HepG2 (cell line): ENCODE data around the gene ACSL6. TPM values are rescaled to one million over a fixed set of nuclear protein-coding genes. Genes with fewer than 3 reads are reported as not detected.

Source experiments
- ATAC-seq: fragments of 200-7000 bp; cut with Tn5 transposase; 3 replicates; pipeline ENCODE4 v1.9.1; 2020; ENCODE audit warnings: mild to moderate bottlenecking, moderate library complexity
- BruUV-seq: library from RNA; stranded (reverse); fragments of 400-500 nt; replicated peaks from 2 replicates; lab custom pipeline; 2021; lab: Mats Ljungman, UMichigan
- CTCF ChIA-PET: fragments of 300-600 bp; formaldehyde crosslinking; extraction: SDS; loops from one replicate; lab custom pipeline; 2021; ENCODE audit warnings: low total read pairs, inconsistent platforms, low intra/inter-chr PET ratio; lab: Yijun Ruan, JAX
- POLR2A ChIA-PET: fragments of 350-600 bp; sonication (Branson Sonifier 250); formaldehyde crosslinking; loops from one replicate; lab custom pipeline; 2020; ENCODE audit warnings: antibody characterized with exemption, inconsistent platforms; lab: Yijun Ruan, JAX
- DNase-seq: peaks from one replicate; pipeline ENCODE4 v3.0.0-alpha.2; 2015; ENCODE audit warnings: low spot score
- FAIRE-seq: peaks from 3 replicates; lab custom pipeline; 2011; peaks lifted over from hg19 to GRCh38; lab: Jason Lieb, UNC
- H2AFZ ChIP-seq: one replicate; pipeline ENCODE4 v1.6.1; 2011; ENCODE audit warnings: low read length, inconsistent platforms
- H3K27ac ChIP-seq: fragments of 300-600 bp; 3 replicates; pipeline ENCODE4 v1.8.0; 2011; ENCODE audit warnings: mixed run types, mild to moderate bottlenecking, mixed read lengths, low read length, inconsistent platforms; ENCODE audit not compliant: insufficient read depth; ENCODE audit errors: extremely low read length
- H3K27me3 ChIP-seq, 2 experiments: fragments of 200-600 bp in 1 of 2; 2 replicates in 1 of 2; 3 replicates in 1 of 2; pipeline versions ENCODE4 v1.6.0 to v1.8.0; 2011; ENCODE audit warnings: low read length in 2 of 2, mild to moderate bottlenecking in 2 of 2, moderate library complexity in 2 of 2, inconsistent platforms in 1 of 2; ENCODE audit not compliant: insufficient read depth in 2 of 2, control insufficient read depth in 1 of 2
- H3K36me3 ChIP-seq, 2 experiments: fragments of 200-600 bp in 1 of 2; replicated peaks in 1 of 2; 2 replicates in 1 of 2; 3 replicates in 1 of 2; pipeline versions ENCODE4 v1.5.1 to v1.8.0; 2011; ENCODE audit warnings: low read length in 2 of 2, inconsistent platforms in 1 of 2; ENCODE audit not compliant: insufficient read depth in 2 of 2, control insufficient read depth in 1 of 2
- H3K4me1 ChIP-seq: 2 replicates; pipeline ENCODE4 v1.5.1; 2012; ENCODE audit warnings: low read length, inconsistent platforms; ENCODE audit not compliant: insufficient read depth
- H3K4me2 ChIP-seq: 2 replicates; pipeline ENCODE4 v1.6.0; 2011; ENCODE audit warnings: low read depth, low read length, inconsistent platforms
- H3K4me3 ChIP-seq, 3 experiments: fragments of 200-600 bp in 1 of 3; sonication (generic), shearing (Covaris generic) in 1 of 3; replicated peaks in 1 of 3; 2 replicates each; pipeline ENCODE4 v1.5.1; 2011 to 2016; ENCODE audit warnings: low read length in 3 of 3, inconsistent platforms in 2 of 3, low read depth in 2 of 3, mild to moderate bottlenecking in 2 of 3, control low read depth in 1 of 3, mixed read lengths in 1 of 3; ENCODE audit not compliant: insufficient read depth in 1 of 3
- H3K79me2 ChIP-seq: one replicate; pipeline ENCODE4 v1.6.1; 2011; ENCODE audit warnings: low read length, inconsistent platforms; ENCODE audit not compliant: insufficient read depth
- H3K9ac ChIP-seq: 2 replicates; pipeline ENCODE4 v1.6.0; 2011; ENCODE audit warnings: mild to moderate bottlenecking, low read depth, low read length, inconsistent platforms; ENCODE audit not compliant: insufficient read depth
- H3K9me3 ChIP-seq: 2 replicates; pipeline ENCODE4 v1.5.1; 2012; ENCODE audit warnings: mild to moderate bottlenecking, low read length
- H4K20me1 ChIP-seq: 2 replicates; pipeline ENCODE4 v1.6.0; 2011; ENCODE audit warnings: inconsistent platforms, mild to moderate bottlenecking, low read length, moderate library complexity; ENCODE audit not compliant: insufficient read depth
- ARNT2 ChIP-seq: sonication (generic); formaldehyde crosslinking; IDR thresholded peaks from 2 replicates; pipeline ENCODE4 v1.8.0; 2022; ENCODE audit warnings: mild to moderate bottlenecking, low read depth, missing genetic modification reagents, moderate library complexity
- CEBPG ChIP-seq: IDR thresholded peaks from 2 replicates; pipeline ENCODE4 v1.6.1; 2016
- ETV5 ChIP-seq: IDR thresholded peaks from 2 replicates; pipeline ENCODE4 v1.6.1; 2018; ENCODE audit warnings: missing biosample characterization, missing genetic modification reagents, inconsistent platforms, borderline replicate concordance
- FOSL1 ChIP-seq: sonication (generic); formaldehyde crosslinking; IDR thresholded peaks from 2 replicates; pipeline ENCODE4 v1.9.0; 2021; ENCODE audit warnings: missing genetic modification reagents, borderline replicate concordance
- FOXA3 ChIP-seq: IDR thresholded peaks from 2 replicates; pipeline ENCODE4 v1.6.1; 2016; ENCODE audit warnings: missing genetic modification reagents, missing compliant biosample characterization
- GATAD2A ChIP-seq: IDR thresholded peaks from 2 replicates; pipeline ENCODE4 v1.6.1; 2016
- HNF4A ChIP-seq: sonication (generic); formaldehyde crosslinking; IDR thresholded peaks from 2 replicates; pipeline ENCODE4 v1.4.0; 2020; ENCODE audit warnings: missing genetic modification reagents
- HNF4G ChIP-seq, 2 experiments: sonication (generic) in 1 of 2; formaldehyde crosslinking in 1 of 2; IDR thresholded peaks; 2 replicates each; pipeline versions ENCODE4 v1.4.0 to v1.6.1; 2011 to 2020; ENCODE audit warnings: borderline replicate concordance in 2 of 2, low read depth in 2 of 2, mild to moderate bottlenecking in 2 of 2, low read length in 1 of 2, missing genetic modification reagents in 1 of 2, moderate library complexity in 1 of 2
- HOXA5 ChIP-seq: sonication (generic); formaldehyde crosslinking; IDR thresholded peaks from 2 replicates; pipeline ENCODE4 v1.4.0; 2020; ENCODE audit warnings: missing genetic modification reagents
- HOXD1 ChIP-seq: sonication (generic); formaldehyde crosslinking; IDR thresholded peaks from 2 replicates; pipeline ENCODE4 v1.5.0; 2020; ENCODE audit warnings: missing genetic modification reagents
- SALL2 ChIP-seq: sonication (generic); formaldehyde crosslinking; IDR thresholded peaks from 2 replicates; pipeline ENCODE4 v1.8.1; 2023; ENCODE audit warnings: mild to moderate bottlenecking, missing genetic modification reagents, inconsistent platforms
- SPEN ChIP-seq: sonication (generic); formaldehyde crosslinking; IDR thresholded peaks from 2 replicates; pipeline ENCODE4 v1.5.1; 2020; ENCODE audit warnings: low read depth, mild to moderate bottlenecking, missing genetic modification reagents
- TBP ChIP-seq: sonication (generic); formaldehyde crosslinking; IDR thresholded peaks from 2 replicates; pipeline ENCODE4 v1.5.0; 2020; ENCODE audit warnings: missing genetic modification reagents
- TFAP4 ChIP-seq: sonication (generic); IDR thresholded peaks from 2 replicates; pipeline ENCODE4 v1.6.1; 2016; ENCODE audit warnings: low read depth, borderline replicate concordance
- TSC22D2 ChIP-seq: sonication (generic); formaldehyde crosslinking; IDR thresholded peaks from 2 replicates; pipeline ENCODE4 v1.5.1; 2020; ENCODE audit warnings: missing genetic modification reagents, mild to moderate bottlenecking, borderline replicate concordance
- ZBTB21 ChIP-seq: sonication (generic); formaldehyde crosslinking; IDR thresholded peaks from 2 replicates; pipeline ENCODE4 v1.4.0; 2020; ENCODE audit warnings: missing genetic modification reagents
- ZNF547 ChIP-seq: sonication (generic); formaldehyde crosslinking; IDR thresholded peaks from 2 replicates; pipeline ENCODE4 v1.5.1; 2020; ENCODE audit warnings: mild to moderate bottlenecking, missing genetic modification reagents
- ZNF605 ChIP-seq: sonication (generic); formaldehyde crosslinking; IDR thresholded peaks from 2 replicates; pipeline ENCODE4 v1.8.0; 2022; ENCODE audit warnings: mild to moderate bottlenecking, missing genetic modification reagents
- ZSCAN21 ChIP-seq: sonication (generic); formaldehyde crosslinking; IDR thresholded peaks from 2 replicates; pipeline ENCODE4 v1.8.0; 2022; ENCODE audit warnings: mild to moderate bottlenecking, missing genetic modification reagents, moderate library complexity, borderline replicate concordance
- WGBS: methylation state at CpG from one replicate; pipeline ENCODE4 v1.1.6; 2017; ENCODE audit warnings: low lambda C conversion rate; 5-methylcytosine and 5-hydroxymethylcytosine counted together
- in situ Hi-C: cut with HindIII; loops from 2 replicates; pipeline ENCODE4 v1.10.0; 2017; ENCODE audit warnings: low pct_unique_long_range_greater_than_20kb; ENCODE audit not compliant: extremely low pct_ligation_motif_present
- intact Hi-C: fragments of 100-400 bp; cut with micrococcal nuclease; formaldehyde crosslinking; loops from one replicate; pipeline ENCODE4 v1.10.0; 2022; ENCODE audit not compliant: unreplicated experiment
- polyA plus RNA-seq, 8 experiments: library from polyadenylated mRNA; depleted of rRNA in 3 of 8; stranded (reverse) in 7 of 8; unstranded in 1 of 8; fragments of >200 nt; fragmentation: Illumina TruSeq in 4 of 8; extraction: Trizol in 4 of 8; gene quantifications; 2 replicates each; pipeline versions ENCODE4 v1.2.1 to v1.2.3, GENCODE V29; 2011 to 2016; ENCODE audit warnings: low read depth in 4 of 8, missing spikeins in 1 of 8, mixed read lengths in 1 of 8; ENCODE audit not compliant: insufficient read depth in 1 of 8
- total RNA-seq, 5 experiments: library from RNA; depleted of rRNA; stranded (reverse); fragments of >200 nt; fragmentation: Illumina TruSeq; extraction: Trizol; gene quantifications; 2 replicates each; pipeline ENCODE4 v1.2.3, GENCODE V29; 2016; ENCODE audit warnings: low read depth in 1 of 5
- TF ChIP-seq, protein P1 (sequence below): sonication (generic); formaldehyde crosslinking; conservative IDR thresholded peaks from 2 replicates; pipeline ENCODE4 v1.4.0; 2020; ENCODE audit warnings: mild to moderate bottlenecking, missing genetic modification reagents, moderate library complexity

ACSL6 gene
- total and polyA plus RNA-seq, 2 of the 13 experiments (the other 11 are each of a cell fraction or from before 2014, with no cell fraction given) = 3.7 to 3.8 TPM

DNA sequence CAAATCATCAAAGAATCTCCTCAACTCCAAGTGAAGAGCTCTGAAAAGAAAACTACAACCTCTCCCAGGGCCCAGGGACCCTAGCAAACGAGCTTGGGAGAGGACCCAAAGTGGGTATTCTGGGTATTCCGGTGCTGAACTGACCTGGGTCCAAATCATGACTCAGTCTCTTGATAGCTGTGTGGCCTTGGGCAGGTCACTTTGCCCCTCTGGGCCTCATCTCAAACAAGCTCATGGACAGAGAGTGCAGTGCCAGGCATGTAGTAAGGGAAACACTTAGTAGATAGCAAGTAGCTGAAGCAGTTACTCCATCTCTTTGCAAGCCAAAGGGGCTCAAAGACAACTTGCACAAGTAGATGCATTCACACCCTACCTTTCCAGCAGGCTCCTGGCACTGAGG lies 12.4 kb downstream of the ACSL6 start (continued):
- TF ChIP-seq FOSL1 (CRISPR knock-in tag) (0 out of 2 replicates have a peak, but pooled peaks have one; percentile 40), ZNF547 (no peak)

GRCh38 chr5:131998431-131999040 lies 12.9 kb downstream of the ACSL6 start:
- H2AFZ ChIP-seq = no peak overlapping the region
- in situ Hi-C loops (no loop called here), intact Hi-C loops (no loop called here)
- no peaks in the 10 kb centered on the region for H3K36me3 ChIP-seq
- no TSS peak for BruUV-seq
- FAIRE-seq (peak; percentile 81), ATAC-seq (no peak), DNase-seq (peak; percentile 69)
- H3K27me3 ChIP-seq = no peaks in the 10 kb centered on the region
- no peaks in the 10 kb centered on the region for H3K79me2 ChIP-seq
- no peaks in the 10 kb centered on the region for H3K9me3 ChIP-seq
- ChIA-PET POLR2A (interaction anchor here (0.8 to 4.4 kb wide), 3 partner anchors 9 to 201 kb away, joined by 3 to 55 read pairs (median 4); partner anchors contain the start of gene FNIP1), CTCF (no interaction called here)
- H3K27ac ChIP-seq = peak overlapping the region; percentile 97
- H3K4me2 ChIP-seq = peak overlapping the region; percentile 57
- no peak overlapping the region; a peak in 1 of 6 replicates for H3K4me3 ChIP-seq
- H3K4me1 ChIP-seq = peaks cover 100% of the 10 kb centered on the region
- H3K9ac ChIP-seq = peak overlapping the region; percentile 75
- no peaks in the 10 kb centered on the region for H4K20me1 ChIP-seq
- 5% methylated on average over 4 of the region's 4 CpGs for WGBS
- 0 out of 2 replicates have a peak, but pooled peaks have one; percentile 5 for TF ChIP-seq FOXA3
- TF ChIP-seq ETV5 = peak; percentile 53
- 0 out of 2 replicates have a peak, but pooled peaks have one; percentile 28 for TF ChIP-seq SALL2 (CRISPR knock-in tag)
- peak; percentile 24; the same call in 1 of the 2 replicates for TF ChIP-seq GATAD2A (CRISPR knock-in tag)
- peak; percentile 22; the same call in 1 of the 2 replicates for TF ChIP-seq HNF4G (IDR thresholded peaks at IDR 0.05; ENCODE audit: borderline replicate concordance, low read depth, low read length)
- no peak for TF ChIP-seq HNF4G (CRISPR knock-in tag; IDR thresholded peaks at IDR 0.05; ENCODE audit: borderline replicate concordance, low read depth)
- TF ChIP-seq ZBTB21 (CRISPR knock-in tag) = no peak
- TF ChIP-seq, protein P1, sequence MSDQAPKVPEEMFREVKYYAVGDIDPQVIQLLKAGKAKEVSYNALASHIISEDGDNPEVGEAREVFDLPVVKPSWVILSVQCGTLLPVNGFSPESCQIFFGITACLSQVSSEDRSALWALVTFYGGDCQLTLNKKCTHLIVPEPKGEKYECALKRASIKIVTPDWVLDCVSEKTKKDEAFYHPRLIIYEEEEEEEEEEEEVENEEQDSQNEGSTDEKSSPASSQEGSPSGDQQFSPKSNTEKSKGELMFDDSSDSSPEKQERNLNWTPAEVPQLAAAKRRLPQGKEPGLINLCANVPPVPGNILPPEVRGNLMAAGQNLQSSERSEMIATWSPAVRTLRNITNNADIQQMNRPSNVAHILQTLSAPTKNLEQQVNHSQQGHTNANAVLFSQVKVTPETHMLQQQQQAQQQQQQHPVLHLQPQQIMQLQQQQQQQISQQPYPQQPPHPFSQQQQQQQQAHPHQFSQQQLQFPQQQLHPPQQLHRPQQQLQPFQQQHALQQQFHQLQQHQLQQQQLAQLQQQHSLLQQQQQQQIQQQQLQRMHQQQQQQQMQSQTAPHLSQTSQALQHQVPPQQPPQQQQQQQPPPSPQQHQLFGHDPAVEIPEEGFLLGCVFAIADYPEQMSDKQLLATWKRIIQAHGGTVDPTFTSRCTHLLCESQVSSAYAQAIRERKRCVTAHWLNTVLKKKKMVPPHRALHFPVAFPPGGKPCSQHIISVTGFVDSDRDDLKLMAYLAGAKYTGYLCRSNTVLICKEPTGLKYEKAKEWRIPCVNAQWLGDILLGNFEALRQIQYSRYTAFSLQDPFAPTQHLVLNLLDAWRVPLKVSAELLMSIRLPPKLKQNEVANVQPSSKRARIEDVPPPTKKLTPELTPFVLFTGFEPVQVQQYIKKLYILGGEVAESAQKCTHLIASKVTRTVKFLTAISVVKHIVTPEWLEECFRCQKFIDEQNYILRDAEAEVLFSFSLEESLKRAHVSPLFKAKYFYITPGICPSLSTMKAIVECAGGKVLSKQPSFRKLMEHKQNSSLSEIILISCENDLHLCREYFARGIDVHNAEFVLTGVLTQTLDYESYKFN (CRISPR knock-in tag) = peak; percentile 52
- no peak for TF ChIP-seq TFAP4
- no peak for TF ChIP-seq TSC22D2 (CRISPR knock-in tag)
- TF ChIP-seq ZSCAN21 = no peak
- peak; percentile 37; the same call in 1 of the 2 replicates for TF ChIP-seq SPEN (CRISPR knock-in tag)
- peak; percentile 43; the same call in 1 of the 2 replicates for TF ChIP-seq ZNF605 (CRISPR knock-in tag)
- TF ChIP-seq CEBPG (CRISPR knock-in tag) = 0 out of 2 replicates have a peak, but pooled peaks have one; percentile 23
- TF ChIP-seq TBP (CRISPR knock-in tag) = no peak
- TF ChIP-seq HOXA5 (CRISPR knock-in tag) = no peak
- TF ChIP-seq HNF4A = peak; percentile 69
- TF ChIP-seq HOXD1 (CRISPR knock-in tag) = no peak
- TF ChIP-seq ARNT2 (CRISPR knock-in tag) = 0 out of 2 replicates have a peak, but pooled peaks have one; percentile 23
